Ishikawa (cell line): Measurements from ENCODE around the gene CCDC141.
A peak's percentile ranks its signal among the peaks of the same experiment; 100 is the strongest.

Experiments used
- CEBPB ChIP-seq: IDR thresholded peaks from 2 replicates; pipeline ENCODE4 v1.6.1; 2012
- CREB1 ChIP-seq: IDR thresholded peaks from 2 replicates; pipeline ENCODE4 v1.6.1; 2012; ENCODE audit warnings: low read depth
- EGR1 ChIP-seq: IDR thresholded peaks from 2 replicates; pipeline ENCODE4 v1.6.1; 2012
- EP300 ChIP-seq: IDR thresholded peaks from 2 replicates; pipeline ENCODE4 v1.6.1; 2012; ENCODE audit warnings: borderline replicate concordance
- FOXM1 ChIP-seq: IDR thresholded peaks from 2 replicates; pipeline ENCODE4 v1.6.1; 2012; ENCODE audit warnings: low read depth, borderline replicate concordance
- NFIC ChIP-seq: IDR thresholded peaks from 2 replicates; pipeline ENCODE4 v1.6.1; 2012
- RAD21 ChIP-seq: IDR thresholded peaks from 2 replicates; pipeline ENCODE4 v1.6.1; 2012; ENCODE audit warnings: low read depth
- TAF1 ChIP-seq: IDR thresholded peaks from 2 replicates; pipeline ENCODE4 v1.6.1; 2012; ENCODE audit warnings: low read depth, mild to moderate bottlenecking
- TCF12 ChIP-seq: IDR thresholded peaks from 2 replicates; pipeline ENCODE4 v1.6.1; 2012; ENCODE audit warnings: low read depth
- TEAD4 ChIP-seq: IDR thresholded peaks from 2 replicates; pipeline ENCODE4 v1.6.1; 2012
- YY1 ChIP-seq: IDR thresholded peaks from 2 replicates; pipeline ENCODE4 v1.6.1; 2012; ENCODE audit warnings: low read depth
- ZBTB7A ChIP-seq: IDR thresholded peaks from 2 replicates; pipeline ENCODE4 v1.6.1; 2012; ENCODE audit warnings: low read depth
- TF ChIP-seq, protein P1 (sequence below): IDR thresholded peaks from 2 replicates; pipeline ENCODE4 v1.6.1; 2012
- TF ChIP-seq, protein P2 (sequence below): IDR thresholded peaks from 2 replicates; pipeline ENCODE4 v1.6.1; 2012
- TF ChIP-seq, protein P3 (sequence below): IDR thresholded peaks from 2 replicates; pipeline ENCODE4 v1.6.1; 2012; ENCODE audit warnings: low read depth, mild to moderate bottlenecking

CCDC141 gene

DNA sequence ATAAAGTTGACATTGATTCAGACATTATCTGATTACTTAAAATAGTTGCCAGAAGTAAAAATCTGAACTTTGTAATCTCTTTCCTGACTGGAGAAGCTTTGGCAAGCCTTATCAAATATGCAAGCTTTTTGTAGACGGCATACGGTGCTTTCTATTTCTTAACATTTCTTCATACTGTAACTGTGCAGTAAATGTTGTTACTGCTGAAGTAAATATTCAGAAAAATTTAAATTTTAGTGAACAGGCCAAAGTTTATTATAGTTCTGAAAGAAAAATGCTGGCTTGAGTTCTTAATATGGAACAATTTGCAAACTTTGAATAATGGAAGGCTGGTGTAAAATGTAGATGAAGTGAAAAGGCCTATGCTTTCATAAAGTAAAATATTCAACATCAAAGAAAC lies 244.5 kb downstream of the CCDC141 start:
- TF ChIP-seq RAD21 (no peak), ZBTB7A (no peak), CEBPB (no peak), TEAD4 (no peak), CREB1 (no peak), EP300 (no peak), FOXM1 (no peak), TCF12 (no peak), YY1 (no peak), EGR1 (no peak), NFIC (no peak), TAF1 (no peak)
- TF ChIP-seq, protein P1, sequence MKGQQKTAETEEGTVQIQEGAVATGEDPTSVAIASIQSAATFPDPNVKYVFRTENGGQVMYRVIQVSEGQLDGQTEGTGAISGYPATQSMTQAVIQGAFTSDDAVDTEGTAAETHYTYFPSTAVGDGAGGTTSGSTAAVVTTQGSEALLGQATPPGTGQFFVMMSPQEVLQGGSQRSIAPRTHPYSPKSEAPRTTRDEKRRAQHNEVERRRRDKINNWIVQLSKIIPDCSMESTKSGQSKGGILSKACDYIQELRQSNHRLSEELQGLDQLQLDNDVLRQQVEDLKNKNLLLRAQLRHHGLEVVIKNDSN = no peak
- TF ChIP-seq, protein P2, sequence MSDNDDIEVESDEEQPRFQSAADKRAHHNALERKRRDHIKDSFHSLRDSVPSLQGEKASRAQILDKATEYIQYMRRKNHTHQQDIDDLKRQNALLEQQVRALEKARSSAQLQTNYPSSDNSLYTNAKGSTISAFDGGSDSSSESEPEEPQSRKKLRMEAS = no peak
- TF ChIP-seq, protein P3, sequence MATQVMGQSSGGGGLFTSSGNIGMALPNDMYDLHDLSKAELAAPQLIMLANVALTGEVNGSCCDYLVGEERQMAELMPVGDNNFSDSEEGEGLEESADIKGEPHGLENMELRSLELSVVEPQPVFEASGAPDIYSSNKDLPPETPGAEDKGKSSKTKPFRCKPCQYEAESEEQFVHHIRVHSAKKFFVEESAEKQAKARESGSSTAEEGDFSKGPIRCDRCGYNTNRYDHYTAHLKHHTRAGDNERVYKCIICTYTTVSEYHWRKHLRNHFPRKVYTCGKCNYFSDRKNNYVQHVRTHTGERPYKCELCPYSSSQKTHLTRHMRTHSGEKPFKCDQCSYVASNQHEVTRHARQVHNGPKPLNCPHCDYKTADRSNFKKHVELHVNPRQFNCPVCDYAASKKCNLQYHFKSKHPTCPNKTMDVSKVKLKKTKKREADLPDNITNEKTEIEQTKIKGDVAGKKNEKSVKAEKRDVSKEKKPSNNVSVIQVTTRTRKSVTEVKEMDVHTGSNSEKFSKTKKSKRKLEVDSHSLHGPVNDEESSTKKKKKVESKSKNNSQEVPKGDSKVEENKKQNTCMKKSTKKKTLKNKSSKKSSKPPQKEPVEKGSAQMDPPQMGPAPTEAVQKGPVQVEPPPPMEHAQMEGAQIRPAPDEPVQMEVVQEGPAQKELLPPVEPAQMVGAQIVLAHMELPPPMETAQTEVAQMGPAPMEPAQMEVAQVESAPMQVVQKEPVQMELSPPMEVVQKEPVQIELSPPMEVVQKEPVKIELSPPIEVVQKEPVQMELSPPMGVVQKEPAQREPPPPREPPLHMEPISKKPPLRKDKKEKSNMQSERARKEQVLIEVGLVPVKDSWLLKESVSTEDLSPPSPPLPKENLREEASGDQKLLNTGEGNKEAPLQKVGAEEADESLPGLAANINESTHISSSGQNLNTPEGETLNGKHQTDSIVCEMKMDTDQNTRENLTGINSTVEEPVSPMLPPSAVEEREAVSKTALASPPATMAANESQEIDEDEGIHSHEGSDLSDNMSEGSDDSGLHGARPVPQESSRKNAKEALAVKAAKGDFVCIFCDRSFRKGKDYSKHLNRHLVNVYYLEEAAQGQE = no peak

DNA sequence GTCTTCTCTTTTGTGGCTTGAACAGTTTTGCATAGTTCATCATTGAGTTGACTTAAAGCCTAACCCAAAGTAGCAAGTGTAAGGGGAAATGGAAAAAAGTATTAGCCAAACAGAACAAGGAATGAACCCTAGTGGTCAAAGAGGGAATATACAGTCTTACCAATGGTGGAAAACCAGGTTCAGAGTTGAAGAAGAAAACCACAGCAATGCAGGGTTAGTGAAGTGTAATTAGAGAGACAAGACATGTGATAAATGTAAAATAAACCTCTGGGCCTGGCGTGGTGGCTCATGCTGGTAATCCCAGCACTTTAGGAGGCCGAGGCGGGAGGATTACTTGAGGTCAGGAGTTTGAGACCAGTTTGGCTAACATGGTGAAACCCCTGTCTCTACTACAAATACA lies 245.1 kb downstream of the CCDC141 start:
- TF ChIP-seq CREB1 (no peak), FOXM1 (no peak), EGR1 (no peak)

DNA sequence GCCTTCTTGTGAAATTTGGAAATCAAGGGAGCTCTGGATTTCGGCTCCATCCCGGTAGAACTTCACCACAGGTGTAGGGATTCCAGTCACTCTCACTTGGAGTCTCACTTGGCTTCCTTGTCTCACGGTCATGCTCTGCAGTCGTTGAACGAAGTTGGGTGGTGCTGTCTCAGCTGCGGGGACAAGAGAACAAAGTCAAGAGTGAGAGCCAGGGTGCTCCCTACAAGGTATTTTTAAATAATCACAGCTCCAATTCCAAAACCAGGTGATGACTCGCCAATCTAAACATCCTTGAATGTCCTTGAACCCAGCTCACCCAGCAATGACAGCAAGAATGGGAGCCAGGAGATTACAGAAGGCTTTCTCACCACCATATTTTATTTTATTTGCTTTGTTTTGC lies 249.4 kb downstream of the CCDC141 start:
- TF ChIP-seq, protein P1 = no peak
- TF ChIP-seq NFIC (no peak), CREB1 (no peak), RAD21 (no peak), TAF1 (no peak)
- TF ChIP-seq, protein P3 = no peak

DNA sequence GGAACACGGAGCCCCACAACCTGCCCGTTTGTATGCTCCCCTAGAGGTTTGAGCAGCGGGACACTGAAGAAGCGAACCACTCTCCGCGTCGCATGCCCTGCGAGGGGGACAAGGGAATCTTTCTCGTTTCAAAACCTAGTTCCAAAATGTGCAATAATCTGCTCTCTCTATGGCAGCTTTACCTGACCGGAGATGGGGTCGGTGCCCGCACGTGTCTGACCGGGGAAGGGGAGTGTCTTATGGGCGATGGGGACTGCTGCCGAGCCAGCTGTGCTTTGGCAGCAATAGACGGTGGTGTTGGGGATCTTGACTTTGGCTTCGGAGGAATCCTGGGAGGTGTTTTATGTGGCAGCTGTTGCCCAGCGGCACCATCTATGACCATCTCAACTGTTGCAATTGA lies 250.6 kb downstream of the CCDC141 start:
- TF ChIP-seq FOXM1 = no peak

DNA sequence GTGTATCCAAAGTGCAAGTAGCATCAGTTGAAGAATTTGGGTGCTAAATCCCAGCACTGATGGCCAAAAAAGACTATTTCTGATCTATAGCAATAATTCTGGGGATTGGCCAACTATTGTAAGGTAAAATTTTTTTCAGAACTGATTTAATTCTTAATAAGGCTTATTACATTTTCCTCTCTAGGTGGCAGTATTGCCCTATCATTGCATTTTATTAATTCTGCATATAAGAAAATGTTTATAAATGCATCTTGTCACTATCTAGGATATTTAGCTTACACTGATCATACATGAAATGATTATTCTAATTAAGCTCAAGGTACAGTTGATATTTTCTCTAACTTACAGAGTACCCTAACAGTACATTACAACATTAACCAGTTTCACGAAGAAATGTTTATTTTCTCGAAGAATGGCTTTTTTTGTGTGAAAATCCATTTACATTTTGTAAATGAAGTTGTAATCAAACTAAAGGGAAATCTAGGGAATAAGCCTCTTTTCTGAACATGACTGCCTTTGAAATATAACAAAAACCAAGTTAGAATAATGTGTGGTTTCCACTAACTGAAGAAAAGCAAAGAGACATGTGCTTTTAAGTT lies 253.8 kb downstream of the CCDC141 start:
- TF ChIP-seq YY1 (no peak), RAD21 (peak; percentile 67)

DNA sequence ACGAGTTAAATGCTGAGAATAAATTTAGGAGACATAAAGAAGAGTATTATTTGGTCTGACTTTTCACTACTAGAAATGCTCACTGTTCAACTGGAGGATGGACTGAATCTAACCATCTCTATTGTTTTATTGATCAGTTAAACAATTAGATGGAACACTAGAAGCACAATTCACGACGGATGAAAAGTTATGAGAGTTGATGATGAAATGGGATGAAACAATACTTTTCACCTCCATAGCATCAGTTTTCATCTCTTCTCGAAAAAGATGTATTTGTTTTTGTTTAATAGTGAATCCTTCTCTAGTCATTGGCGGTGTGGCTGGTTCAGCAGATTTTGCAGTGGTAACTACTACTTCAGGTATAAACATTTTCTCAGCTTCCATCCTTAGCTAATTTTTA lies 262.0 kb downstream of the CCDC141 start:
- TF ChIP-seq, protein P2 = no peak
- TF ChIP-seq CREB1 = no peak
- no peak for TF ChIP-seq CEBPB
- no peak for TF ChIP-seq YY1
- no peak for TF ChIP-seq TCF12
- TF ChIP-seq, protein P3 = no peak
- no peak for TF ChIP-seq TAF1
- TF ChIP-seq RAD21 = no peak
- no peak for TF ChIP-seq ZBTB7A
- TF ChIP-seq, protein P1 = no peak
- TF ChIP-seq FOXM1 = no peak
- no peak for TF ChIP-seq TEAD4
- no peak for TF ChIP-seq EGR1
- TF ChIP-seq EP300 = no peak
- no peak for TF ChIP-seq NFIC
